ENCODE measurements around the gene PLSCR1.
"Not testable (repeated sequence)": the region's sequence is repeated elsewhere in the genome, so short reads cannot be mapped to it uniquely, and the experiment has no call there.

The PLSCR1 gene

GRCh38 chr3:146524961-146525360 lies 19.4 kb downstream of the PLSCR1 start:
- ATAC-seq, result no peak
- TF ChIP-seq CSRNP3 (CRISPR knock-in tag; IDR thresholded peaks at IDR 0.05), result no peak
- TF ChIP-seq ARNTL (CRISPR knock-in tag; IDR thresholded peaks at IDR 0.05; ENCODE audit: borderline replicate concordance, low read depth), result no peak
- TF ChIP-seq OSR1 (CRISPR knock-in tag; IDR thresholded peaks at IDR 0.05), result no peak
- TF ChIP-seq ZNF565 (CRISPR knock-in tag; conservative IDR thresholded peaks at IDR 0.05; ENCODE audit: low read depth), result no peak
- no peak for TF ChIP-seq ZFP30 (CRISPR knock-in tag; IDR thresholded peaks at IDR 0.05)
- no peak for TF ChIP-seq ZFP3 (CRISPR knock-in tag; IDR thresholded peaks at IDR 0.05)
- no peak for TF ChIP-seq CREB5 (CRISPR knock-in tag; IDR thresholded peaks at IDR 0.05; ENCODE audit: low read depth)
- TF ChIP-seq ESRRG (CRISPR knock-in tag; IDR thresholded peaks at IDR 0.05), result no peak
- no peak for TF ChIP-seq ZC3H10 (CRISPR knock-in tag; IDR thresholded peaks at IDR 0.05)
- TF ChIP-seq ZNF70 (CRISPR knock-in tag; IDR thresholded peaks at IDR 0.05), result no peak
- no peak for TF ChIP-seq ZNF8 (CRISPR knock-in tag; IDR thresholded peaks at IDR 0.05)
- TF ChIP-seq GLIS3 (CRISPR knock-in tag; IDR thresholded peaks at IDR 0.05), result no peak
- TF ChIP-seq POU6F1 (CRISPR knock-in tag; IDR thresholded peaks at IDR 0.05; ENCODE audit: borderline replicate concordance, low read depth), result no peak
- no peak for TF ChIP-seq PATZ1 (CRISPR knock-in tag; IDR thresholded peaks at IDR 0.05; ENCODE audit: borderline replicate concordance)
- TF ChIP-seq TSHZ2 (CRISPR knock-in tag; IDR thresholded peaks at IDR 0.05), result no peak
- no peak for TF ChIP-seq RARB (CRISPR knock-in tag; IDR thresholded peaks at IDR 0.05)

- ATAC-seq, result no peak
- TF ChIP-seq ZNF70 (CRISPR knock-in tag; IDR thresholded peaks at IDR 0.05) (no peak), ISL1 (CRISPR knock-in tag; IDR thresholded peaks at IDR 0.05) (no peak), OSR1 (CRISPR knock-in tag; IDR thresholded peaks at IDR 0.05) (no peak), GLIS3 (CRISPR knock-in tag; IDR thresholded peaks at IDR 0.05) (no peak), CREB5 (CRISPR knock-in tag; IDR thresholded peaks at IDR 0.05; ENCODE audit: low read depth) (no peak), ZNF565 (CRISPR knock-in tag; conservative IDR thresholded peaks at IDR 0.05; ENCODE audit: low read depth) (no peak), TCF4 (CRISPR knock-in tag; IDR thresholded peaks at IDR 0.05; ENCODE audit: borderline replicate concordance) (no peak), SNAI2 (CRISPR knock-in tag; IDR thresholded peaks at IDR 0.05) (no peak)
Measured at GRCh38 chr3:146523531-146523930, 20.9 kb downstream of the PLSCR1 start.

- not testable (repeated sequence) for ATAC-seq
Measured at GRCh38 chr3:146522174-146523158, 21.9 kb downstream of the PLSCR1 start.
